Transverse colon (tissue), 4 donors: ENCODE results near the gene ANOS1.

Experiments
- EP300 ChIP-seq: sonication (generic); formaldehyde crosslinking; IDR thresholded peaks from one replicate; pipeline ENCODE4 v1.6.1; 2017; ENCODE audit warnings: antibody characterized with exemption, low read depth
- POLR2A ChIP-seq: fragments of 450-650 bp; IDR thresholded peaks from one replicate; pipeline ENCODE4 v1.6.1; 2016; ENCODE audit warnings: antibody characterized with exemption, mild to moderate bottlenecking, moderate library complexity
- POLR2AphosphoS5 ChIP-seq, 3 donors: sonication (generic); formaldehyde crosslinking; IDR thresholded peaks; one replicate each; pipeline ENCODE4 v1.6.1; 2016; ENCODE audit warnings: antibody characterized with exemption in 3 of 3
- TF ChIP-seq, protein P1 (sequence below), 5 experiments: fragments of 200-600 bp in 3 of 5; fragments of 450-650 bp in 2 of 5; sonication (generic) in 3 of 5; IDR thresholded peaks; 1 replicate in 2 of 5; 2 replicates in 3 of 5; pipeline ENCODE4 v1.5.1; 2016 to 2017; ENCODE audit warnings: antibody characterized with exemption in 5 of 5, inconsistent platforms in 3 of 5, mild to moderate bottlenecking in 2 of 5, moderate library complexity in 1 of 5

DNA sequence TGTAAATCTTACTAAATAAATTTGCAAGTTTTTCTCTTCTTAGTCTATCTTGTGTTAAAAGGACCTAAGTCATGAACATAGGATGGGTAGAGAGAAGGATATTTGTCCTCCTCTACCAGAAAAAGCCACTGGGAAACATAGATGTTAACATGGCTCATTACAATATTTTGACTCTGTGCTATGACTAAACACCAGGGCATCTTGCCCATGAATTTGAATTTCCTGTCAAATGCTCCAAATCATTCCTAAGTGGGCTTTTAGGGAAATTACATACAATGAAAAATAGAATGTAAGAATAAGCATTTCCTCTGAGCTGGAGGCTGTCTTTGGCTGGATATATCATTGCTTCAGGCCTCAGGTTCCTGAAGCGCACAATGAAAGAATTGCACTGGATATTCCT lies 39.1 kb downstream of the ANOS1 start:
- TF ChIP-seq, protein P1, sequence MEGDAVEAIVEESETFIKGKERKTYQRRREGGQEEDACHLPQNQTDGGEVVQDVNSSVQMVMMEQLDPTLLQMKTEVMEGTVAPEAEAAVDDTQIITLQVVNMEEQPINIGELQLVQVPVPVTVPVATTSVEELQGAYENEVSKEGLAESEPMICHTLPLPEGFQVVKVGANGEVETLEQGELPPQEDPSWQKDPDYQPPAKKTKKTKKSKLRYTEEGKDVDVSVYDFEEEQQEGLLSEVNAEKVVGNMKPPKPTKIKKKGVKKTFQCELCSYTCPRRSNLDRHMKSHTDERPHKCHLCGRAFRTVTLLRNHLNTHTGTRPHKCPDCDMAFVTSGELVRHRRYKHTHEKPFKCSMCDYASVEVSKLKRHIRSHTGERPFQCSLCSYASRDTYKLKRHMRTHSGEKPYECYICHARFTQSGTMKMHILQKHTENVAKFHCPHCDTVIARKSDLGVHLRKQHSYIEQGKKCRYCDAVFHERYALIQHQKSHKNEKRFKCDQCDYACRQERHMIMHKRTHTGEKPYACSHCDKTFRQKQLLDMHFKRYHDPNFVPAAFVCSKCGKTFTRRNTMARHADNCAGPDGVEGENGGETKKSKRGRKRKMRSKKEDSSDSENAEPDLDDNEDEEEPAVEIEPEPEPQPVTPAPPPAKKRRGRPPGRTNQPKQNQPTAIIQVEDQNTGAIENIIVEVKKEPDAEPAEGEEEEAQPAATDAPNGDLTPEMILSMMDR (IDR thresholded peaks at IDR 0.05) = no peak
- TF ChIP-seq POLR2A = no peak
- no peak for TF ChIP-seq POLR2AphosphoS5 (IDR thresholded peaks at IDR 0.05)
- TF ChIP-seq EP300 = no peak
